SW 1271 (cell line): Measurements from ENCODE around the gene MAD1L1.

Experiments
- DNase-seq, 2 experiments: peaks; one replicate each; lab custom pipeline; 2025; lab: John Stamatoyannopoulos, UW

The MAD1L1 gene

GRCh38 chr7:2242541-2243429, 10.0 kb upstream of the MAD1L1 start:
- DNase-seq, result peak in 1 of 2 experiments; percentile 71

- peak; percentile 56 to 85 for DNase-seq
Observed at GRCh38 chr7:2241580-2242540, 9.1 kb upstream of the MAD1L1 start, which contains the start of the genes MRM2 and NUDT1. TSS of gene MRM2 (minus strand) at chr7:2242205. CDS start at chr7:2242169, 36 bp downstream. TSS of gene NUDT1 (plus strand) at chr7:2242226. CDS start at chr7:2244575, 2,349 bp downstream.

- DNase-seq, result no peak
Observed at GRCh38 chr7:2239242-2239641, 6.5 kb upstream of the MAD1L1 start.

- DNase-seq, result no peak
Observed at GRCh38 chr7:2237109-2237602, 4.4 kb upstream of the MAD1L1 start.

- no peak for DNase-seq
Observed at GRCh38 chr7:2233926-2234325, 1.2 kb upstream of the MAD1L1 start.

GRCh38 chr7:2231992-2232765, 566 bp downstream of the MAD1L1 start:
- no peak for DNase-seq

- no peak for DNase-seq
Observed at GRCh38 chr7:2230882-2231281, 1.9 kb downstream of the MAD1L1 start.

DNA sequence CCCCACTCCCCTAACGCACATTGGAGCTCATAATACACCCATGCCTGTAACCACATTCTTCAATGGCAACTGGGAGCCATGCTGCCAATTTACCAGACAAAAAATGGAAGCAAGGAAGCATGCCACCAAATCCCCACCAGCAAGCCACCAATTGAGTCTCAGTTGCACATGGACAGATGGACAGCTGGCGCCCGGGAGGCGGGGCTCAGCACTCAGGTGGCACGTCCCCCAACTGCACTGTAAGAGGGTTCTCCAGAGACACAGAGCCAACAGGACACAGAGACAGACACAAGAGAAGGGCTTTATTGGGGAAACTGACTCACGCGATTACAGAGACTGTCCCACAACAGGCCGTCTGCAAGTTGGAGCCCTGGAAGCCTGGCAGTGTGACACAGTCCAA, 2.5 kb downstream of the MAD1L1 start:
- no peak for DNase-seq

DNA sequence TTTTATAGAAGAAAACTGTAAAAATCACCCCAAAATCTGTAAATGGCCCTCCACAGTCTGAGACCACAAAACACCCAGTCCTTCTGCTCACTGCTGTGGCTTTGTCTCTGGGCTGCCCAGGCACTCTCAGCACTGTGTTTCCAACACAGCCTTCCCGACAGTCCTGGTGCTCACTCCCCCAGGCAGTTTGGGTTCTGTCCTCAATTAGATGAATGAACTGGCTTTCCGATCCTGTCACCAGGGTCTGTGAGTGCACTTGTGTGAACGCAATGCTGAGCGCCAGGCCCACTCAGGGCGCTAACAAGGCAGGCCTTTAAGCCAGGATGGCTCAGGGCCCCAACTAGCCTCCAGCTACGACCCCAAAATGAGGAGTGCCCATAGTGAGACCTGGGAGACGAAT, 3.3 kb downstream of the MAD1L1 start:
- DNase-seq, result no peak

GRCh38 chr7:2228921-2229320, 3.8 kb downstream of the MAD1L1 start:
- no peak for DNase-seq

DNA sequence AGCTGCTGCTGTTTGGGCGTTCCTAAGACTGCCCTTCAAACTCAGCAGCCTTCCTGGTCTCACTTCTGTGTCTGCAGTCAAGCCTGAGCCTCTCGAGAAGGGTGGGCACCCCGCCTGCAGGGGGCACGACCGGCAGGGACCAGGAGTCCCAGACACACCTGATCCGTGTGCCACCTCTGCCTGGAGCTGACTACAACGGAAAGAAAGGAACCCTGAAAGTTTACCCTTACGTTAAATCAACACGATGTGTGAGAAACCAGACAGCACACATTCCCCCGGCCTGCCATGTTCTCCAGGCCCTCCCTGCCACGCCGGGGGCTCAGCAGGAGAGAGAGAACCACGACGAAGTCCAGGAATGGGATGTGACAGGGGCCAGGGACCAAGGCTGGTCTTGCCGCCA, 5.0 kb downstream of the MAD1L1 start:
- DNase-seq, result no peak

DNA sequence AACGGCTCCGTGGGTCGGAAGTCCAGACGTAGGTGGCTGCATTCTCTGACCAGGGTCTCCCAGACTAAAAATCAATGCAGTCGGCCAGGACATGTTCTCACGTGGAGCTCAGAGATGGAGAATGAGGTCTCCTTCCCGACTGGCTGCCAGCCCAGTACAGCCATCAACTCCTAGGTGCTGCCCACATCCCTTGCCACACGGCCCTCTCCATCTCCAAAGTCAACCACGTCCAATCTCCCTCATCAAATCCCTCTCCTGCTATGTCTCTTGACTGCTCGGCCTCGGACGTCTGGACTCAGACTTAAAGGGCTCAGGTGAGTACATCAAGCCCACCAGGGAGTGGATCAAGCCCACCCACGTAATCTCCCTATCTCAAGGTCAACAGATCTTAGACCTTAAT, 6.9 kb downstream of the MAD1L1 start:
- DNase-seq, result no peak

GRCh38 chr7:2225336-2225735, 7.4 kb downstream of the MAD1L1 start:
- DNase-seq, result no peak

DNA sequence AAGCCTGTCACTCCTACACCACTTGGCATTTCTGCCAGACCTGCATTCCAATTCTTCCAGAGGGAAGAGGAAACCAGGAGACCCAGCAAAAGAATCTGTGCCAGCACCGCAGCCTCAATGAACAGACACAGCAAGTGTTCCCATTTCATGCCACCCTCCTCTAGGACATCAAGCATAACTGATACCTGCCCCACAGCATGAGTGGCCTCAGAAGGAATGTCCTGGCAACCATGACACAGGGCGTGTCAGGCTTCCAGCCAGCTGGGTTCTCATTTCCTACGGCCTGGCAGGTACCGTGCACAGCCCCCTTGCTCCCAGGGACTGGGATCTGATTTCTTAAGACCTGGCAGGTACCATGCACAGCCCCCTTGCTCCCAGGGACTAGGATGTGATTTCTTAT, 7.8 kb downstream of the MAD1L1 start:
- no peak for DNase-seq

- DNase-seq, result no peak
Observed at GRCh38 chr7:2224491-2224928, 8.2 kb downstream of the MAD1L1 start.

DNA sequence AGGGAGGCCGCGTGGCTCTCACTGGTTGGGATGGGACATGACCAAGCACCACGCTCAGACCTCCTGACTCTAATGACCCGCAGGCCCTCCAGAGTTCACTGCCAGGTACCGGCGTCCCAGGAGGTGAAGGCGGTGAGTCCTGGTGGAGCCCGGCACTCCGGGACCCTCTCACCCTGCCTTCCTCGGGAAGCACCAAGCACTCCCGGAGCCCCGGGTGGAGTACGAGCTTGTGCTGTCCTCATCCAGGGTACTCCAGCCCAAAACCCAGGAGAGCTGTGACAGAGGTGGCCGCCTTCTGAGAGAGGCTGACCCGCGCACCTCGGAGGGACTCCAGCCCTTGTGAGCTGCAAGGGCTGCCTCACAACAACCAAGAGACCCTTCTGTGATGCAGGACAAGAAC, 9.4 kb downstream of the MAD1L1 start:
- DNase-seq, result no peak

- no peak for DNase-seq
Observed at GRCh38 chr7:2222516-2222915, 10.2 kb downstream of the MAD1L1 start.

DNA sequence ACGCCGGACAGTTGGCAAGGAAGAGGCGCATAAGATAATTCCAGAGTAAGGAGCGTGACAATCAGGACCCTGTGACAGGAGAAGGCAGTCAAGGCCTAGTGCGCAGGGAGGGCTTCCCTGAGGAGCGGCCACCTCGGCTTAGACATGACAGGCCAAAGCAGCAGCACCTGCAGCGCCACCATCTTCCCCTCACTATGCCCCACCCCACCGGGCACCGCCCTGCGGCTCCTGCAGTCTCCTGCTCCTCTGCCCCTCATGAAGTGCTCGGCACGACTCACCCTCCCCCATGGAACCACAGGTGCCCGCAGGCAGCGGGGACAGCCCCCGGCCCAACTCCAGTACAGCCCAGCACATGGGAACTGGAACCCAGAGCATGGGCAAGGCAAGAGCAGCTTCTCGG, 11.8 kb downstream of the MAD1L1 start:
- DNase-seq, result no peak

- DNase-seq, result no peak
Observed at GRCh38 chr7:2220506-2220905, 12.2 kb downstream of the MAD1L1 start.

DNA sequence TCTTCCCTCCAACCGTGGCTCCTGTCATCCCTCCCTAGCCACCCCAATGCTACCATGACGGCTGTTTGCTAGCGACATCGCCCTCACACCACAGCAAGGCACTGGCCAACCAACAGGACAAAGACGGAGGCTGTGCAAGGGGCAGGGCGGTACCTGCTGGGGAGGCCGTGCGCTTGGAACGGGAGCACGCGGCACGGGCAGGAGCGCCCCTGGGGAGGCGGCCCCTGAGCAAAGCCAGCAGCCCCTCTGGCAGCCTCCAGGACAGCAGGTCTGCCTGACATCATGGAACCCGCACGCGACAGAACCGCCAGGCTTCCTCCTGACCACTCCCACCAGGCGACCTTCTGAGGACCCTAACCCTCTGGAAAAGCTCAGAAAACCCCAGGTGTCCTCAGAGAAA, 12.7 kb downstream of the MAD1L1 start:
- no peak for DNase-seq

DNA sequence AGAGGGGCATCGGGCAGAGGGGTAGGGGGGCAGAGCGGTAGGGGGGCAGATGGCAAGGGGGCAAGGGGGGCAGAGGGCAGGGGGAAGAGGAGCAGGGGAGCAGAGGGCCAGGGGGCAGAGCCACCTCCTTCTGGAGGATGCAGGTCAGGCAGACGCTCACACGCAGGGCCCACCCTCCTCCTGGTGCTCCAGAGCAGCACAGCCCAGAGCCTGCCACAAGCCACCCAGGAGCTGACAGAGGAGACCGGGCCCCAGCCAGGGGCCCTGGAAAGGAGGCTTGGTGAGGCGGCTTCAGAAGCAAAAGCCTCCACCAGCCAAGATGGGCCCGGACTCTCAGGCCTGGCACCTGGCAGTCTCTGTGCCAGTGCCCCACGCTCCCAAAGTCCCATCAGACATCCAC, 13.1 kb downstream of the MAD1L1 start:
- no peak for DNase-seq

DNA sequence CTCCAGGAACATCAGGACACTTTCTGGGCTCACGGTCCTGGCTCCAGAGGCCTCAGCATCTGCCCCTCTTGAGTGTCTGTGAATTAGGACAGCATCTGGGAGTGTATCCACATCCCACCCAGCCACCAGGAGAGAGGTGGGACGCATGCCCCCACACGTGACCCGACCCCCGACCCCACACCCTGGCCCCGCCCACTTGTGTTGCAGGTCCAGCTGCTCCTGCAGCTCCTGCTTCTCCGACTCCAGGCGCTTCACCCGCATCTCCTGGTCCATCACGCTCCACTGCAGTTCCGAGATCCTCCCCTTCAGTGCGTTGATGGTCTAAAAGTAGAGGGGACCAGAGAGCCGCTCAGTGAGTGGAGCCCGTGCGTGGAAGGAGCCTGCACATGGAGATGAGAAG, 13.6 kb downstream of the MAD1L1 start:
- no peak for DNase-seq
